Measurements from ENCODE around the gene ALKBH2.

The ALKBH2 gene

DNA sequence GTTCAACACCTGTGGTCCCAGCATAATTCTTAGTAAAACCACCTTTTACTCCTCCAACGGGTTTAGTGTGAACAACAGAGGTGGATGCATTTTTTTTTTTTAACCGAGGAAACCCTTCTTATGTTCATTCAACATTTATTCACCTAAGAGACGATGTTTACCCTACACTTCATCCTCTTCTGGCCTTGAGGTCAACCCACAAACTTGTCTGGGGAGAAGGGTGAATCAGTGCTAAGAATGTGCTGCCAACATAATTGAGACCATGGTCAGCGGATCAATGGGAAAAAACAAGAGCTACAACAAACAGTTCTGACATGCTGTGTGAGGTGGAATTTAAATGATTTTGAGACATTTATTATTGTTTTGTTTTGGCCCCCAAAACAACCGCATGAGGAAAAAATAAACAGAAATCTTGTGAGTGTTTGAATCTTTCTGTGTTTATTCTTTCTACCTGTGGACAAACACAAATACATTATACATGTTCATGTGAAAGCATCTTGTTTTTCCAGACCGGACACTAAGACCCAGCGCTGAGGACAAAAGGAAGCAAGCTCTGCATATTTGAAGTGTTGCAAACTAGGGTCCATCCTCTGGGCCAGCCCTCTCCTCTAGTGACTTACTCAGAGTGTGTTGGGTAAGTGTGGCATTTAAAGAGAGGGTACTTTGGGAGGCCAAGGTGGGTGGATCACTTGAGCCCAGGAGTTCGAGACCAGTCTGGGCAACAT, 46.0 kb downstream of the ALKBH2 start:
- Histone ChIP-seq H3K4me1 (ENCODE audit: control insufficient read depth in 1 of 2, insufficient read depth in 1 of 2, low read depth in 1 of 2, low read length in 1 of 2) (peaks cover 3 to 6% of the 10 kb centered on the region in 2 experiments), H3K9me3 (no peaks in the 10 kb centered on the region), H3K27me3 (no peaks in the 10 kb centered on the region), H3K27ac (no peak overlapping the region), H3K4me3 (ENCODE audit: low read depth in 1 of 2, low read length in 1 of 2) (no peak overlapping the region), H3K36me3 (no peaks in the 10 kb centered on the region)
- no peak for TF ChIP-seq CTCF (IDR thresholded peaks at IDR 0.05)

DNA sequence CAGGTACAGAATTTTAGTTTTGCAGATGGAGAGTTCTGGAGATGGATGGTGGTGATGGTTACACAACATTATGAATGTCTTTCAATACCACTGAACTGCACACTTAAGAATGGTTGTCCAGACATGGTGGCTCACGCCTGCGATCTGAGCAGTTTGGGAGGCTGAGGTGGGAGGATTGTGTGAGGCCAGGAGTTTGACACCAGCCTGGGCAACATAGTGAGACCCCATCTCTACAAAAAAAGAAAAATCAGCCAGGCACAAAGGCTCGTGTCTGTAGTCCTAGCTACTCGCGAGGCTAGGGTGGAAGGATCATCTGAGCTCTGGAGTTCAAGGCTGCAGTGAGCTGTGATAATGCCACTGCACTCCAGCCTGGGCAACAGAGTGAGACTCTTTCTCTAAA, 49.0 kb downstream of the ALKBH2 start:
- Histone ChIP-seq H3K4me3 (ENCODE audit: low read depth in 1 of 2, low read length in 1 of 2) (no peak overlapping the region), H3K27ac (no peak overlapping the region), H3K4me1 (ENCODE audit: control insufficient read depth in 1 of 2, insufficient read depth in 1 of 2, low read depth in 1 of 2, low read length in 1 of 2) (no peaks in the 10 kb centered on the region), H3K9me3 (no peaks in the 10 kb centered on the region), H3K27me3 (no peaks in the 10 kb centered on the region), H3K36me3 (no peaks in the 10 kb centered on the region)
- TF ChIP-seq CTCF (IDR thresholded peaks at IDR 0.05), result no peak

All from neutrophil (primary cell).